Mucosa of descending colon (tissue), 3 donors: ENCODE data around the gene ZNF362. TPM values are rescaled to one million over a fixed set of nuclear protein-coding genes. Genes with fewer than 3 reads are reported as not detected.
A peak's percentile ranks its signal among the peaks of the same experiment; 100 is the strongest.

Source experiments
- ATAC-seq: fragments of 200-7000 bp; cut with Tn5 transposase; one replicate; pipeline ENCODE4 v1.9.1; 2020; ENCODE audit warnings: mild to moderate bottlenecking, moderate library complexity
- DNase-seq, 3 donors: peaks; one replicate each; pipeline ENCODE4 v3.0.0-alpha.2; 2020
- H3K36me3 ChIP-seq: fragments of 200-600 bp; one replicate; pipeline ENCODE4 v1.8.0; 2021; ENCODE audit warnings: low read depth, mild to moderate bottlenecking
- H3K4me1 ChIP-seq: fragments of 200-600 bp; one replicate; pipeline ENCODE4 v1.8.0; 2021; ENCODE audit warnings: low read depth, mild to moderate bottlenecking
- H3K4me3 ChIP-seq: fragments of 200-600 bp; one replicate; pipeline ENCODE4 v1.8.0; 2021; ENCODE audit warnings: mild to moderate bottlenecking
- H3K9me3 ChIP-seq: fragments of 200-600 bp; one replicate; pipeline ENCODE4 v1.8.0; 2021; ENCODE audit warnings: mild to moderate bottlenecking
- CTCF ChIP-seq: fragments of 200-600 bp; IDR thresholded peaks from one replicate; pipeline ENCODE4 v1.8.0; 2022; ENCODE audit warnings: antibody characterized with exemption, mild to moderate bottlenecking
- intact Hi-C, 2 donors: fragments of 100-400 bp; cut with DNase I in 1 of 2; cut with micrococcal nuclease in 1 of 2; formaldehyde crosslinking; loops; one replicate each; pipeline versions ENCODE4 v1.11.0 to v1.11.1; 2022; cut with DNase I, micrococcal nuclease
- total RNA-seq, 3 donors: library from RNA; stranded (reverse); fragmentation: NEBNext Ultra II Directional in 2 of 3; extraction: Animal tissue kit (Norgen Biotek cat#: 25700) in 2 of 3; gene quantifications; one replicate each; pipeline versions ENCODE4 v1.2.1 to v1.2.4, GENCODE V29; 2021 to 2023
- donor health status: DM: no; HTN: no; CAD: no; lungs with moderate emphysema.
- donor health status: DM: no; HTN: no; CAD: no.
- donor health status: DM: no; HTN: yes; CAD: no.

ZNF362 gene
- total RNA-seq, 3 donors from 2014 or later, result 12.1 to 33.3 (median 13.7) TPM

GRCh38 chr1:33222381-33222780 lies 33.9 kb upstream of the ZNF362 start:
- no peak for TF ChIP-seq CTCF
- intact Hi-C loops, result no loop called here
- Histone ChIP-seq H3K4me1 (no peaks in the 10 kb centered on the region), H3K9me3 (peaks cover 14% of the 10 kb centered on the region), H3K36me3 (no peaks in the 10 kb centered on the region), H3K4me3 (no peak overlapping the region)
- DNase-seq (no peak), ATAC-seq (no peak)

GRCh38 chr1:33224166-33224707 lies 32.1 kb upstream of the ZNF362 start:
- DNase-seq (no peak), ATAC-seq (no peak)
- H3K9me3 ChIP-seq, result peaks cover 14% of the 10 kb centered on the region
- H3K4me1 ChIP-seq, result no peaks in the 10 kb centered on the region
- intact Hi-C loops, result no loop called here
- H3K36me3 ChIP-seq, result no peaks in the 10 kb centered on the region
- no peak for TF ChIP-seq CTCF
- H3K4me3 ChIP-seq, result no peak overlapping the region

- Histone ChIP-seq H3K4me1 (no peaks in the 10 kb centered on the region), H3K36me3 (no peaks in the 10 kb centered on the region), H3K9me3 (peaks cover 14% of the 10 kb centered on the region), H3K4me3 (no peak overlapping the region)
- no peak for TF ChIP-seq CTCF
- DNase-seq (no peak), ATAC-seq (no peak)
- intact Hi-C loops, result no loop called here
Observed at GRCh38 chr1:33225586-33225985, 30.7 kb upstream of the ZNF362 start.

- Histone ChIP-seq H3K4me1 (no peaks in the 10 kb centered on the region), H3K9me3 (peaks cover 5% of the 10 kb centered on the region), H3K4me3 (no peak overlapping the region), H3K36me3 (no peaks in the 10 kb centered on the region)
- intact Hi-C loops, result no loop called here
- DNase-seq, result peak in 1 of 3 donors; percentile 43
- ATAC-seq, result no peak
- no peak for TF ChIP-seq CTCF
Observed at GRCh38 chr1:33228935-33229487, 27.3 kb upstream of the ZNF362 start.

- no peaks in the 10 kb centered on the region for H3K36me3 ChIP-seq
- H3K4me3 ChIP-seq, result no peak overlapping the region
- no peaks in the 10 kb centered on the region for H3K9me3 ChIP-seq
- no peaks in the 10 kb centered on the region for H3K4me1 ChIP-seq
- intact Hi-C loops, result no loop called here
- ATAC-seq (no peak), DNase-seq (no peak)
- no peak for TF ChIP-seq CTCF
Observed at GRCh38 chr1:33231166-33231565, 25.1 kb upstream of the ZNF362 start.

GRCh38 chr1:33232716-33233115 lies 23.6 kb upstream of the ZNF362 start:
- DNase-seq, result no peak
- intact Hi-C loops, result no loop called here

More at GRCh38 chr1:33232716-33233115, 23.6 kb upstream of the ZNF362 start:
- no peak for TF ChIP-seq CTCF
- Histone ChIP-seq H3K4me3 (no peak overlapping the region), H3K9me3 (no peaks in the 10 kb centered on the region), H3K4me1 (no peaks in the 10 kb centered on the region), H3K36me3 (no peaks in the 10 kb centered on the region)
- ATAC-seq, result no peak
